ENCODE measurements around the gene C9orf43.

DNA sequence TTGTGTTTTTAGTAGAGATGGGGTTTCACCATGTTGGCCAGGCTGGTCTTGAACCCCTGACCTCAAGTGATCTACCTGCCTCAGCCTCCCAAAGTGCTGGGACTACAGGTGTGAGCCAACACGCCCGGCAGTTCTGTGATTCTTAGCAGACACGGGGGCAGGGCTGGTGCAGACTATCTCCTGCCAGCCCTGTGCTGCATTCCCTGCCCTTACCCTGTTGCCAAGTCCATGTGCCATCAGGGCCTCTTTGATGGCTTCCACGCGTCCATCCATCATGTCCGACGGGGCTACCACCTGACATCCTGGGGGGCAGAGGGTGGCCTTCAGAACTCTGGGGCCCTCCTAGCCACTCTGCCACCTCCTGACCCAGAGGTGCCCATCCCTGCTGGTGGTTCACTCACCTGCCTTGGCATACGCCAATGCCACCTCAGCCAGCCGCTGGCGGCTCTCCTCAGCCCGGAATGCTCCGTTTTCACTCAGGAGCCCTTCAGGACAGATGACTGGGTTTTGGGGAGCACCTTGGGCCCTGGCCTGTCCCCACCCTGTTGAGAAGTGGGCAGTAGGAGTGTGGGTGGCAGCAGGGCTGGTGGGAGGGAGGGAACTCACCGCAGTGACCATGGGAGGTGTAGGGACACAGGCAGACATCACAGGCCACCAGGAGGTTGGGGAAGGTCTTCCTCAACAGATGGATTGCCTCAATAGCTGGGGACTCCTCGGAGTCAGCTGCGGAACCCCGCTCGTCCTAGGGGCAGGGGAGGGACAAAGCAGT, 20.2 kb upstream of the C9orf43 start:
- TF ChIP-seq EZH2 (IDR thresholded peaks at IDR 0.05), result no peak
- TF ChIP-seq, protein P1, sequence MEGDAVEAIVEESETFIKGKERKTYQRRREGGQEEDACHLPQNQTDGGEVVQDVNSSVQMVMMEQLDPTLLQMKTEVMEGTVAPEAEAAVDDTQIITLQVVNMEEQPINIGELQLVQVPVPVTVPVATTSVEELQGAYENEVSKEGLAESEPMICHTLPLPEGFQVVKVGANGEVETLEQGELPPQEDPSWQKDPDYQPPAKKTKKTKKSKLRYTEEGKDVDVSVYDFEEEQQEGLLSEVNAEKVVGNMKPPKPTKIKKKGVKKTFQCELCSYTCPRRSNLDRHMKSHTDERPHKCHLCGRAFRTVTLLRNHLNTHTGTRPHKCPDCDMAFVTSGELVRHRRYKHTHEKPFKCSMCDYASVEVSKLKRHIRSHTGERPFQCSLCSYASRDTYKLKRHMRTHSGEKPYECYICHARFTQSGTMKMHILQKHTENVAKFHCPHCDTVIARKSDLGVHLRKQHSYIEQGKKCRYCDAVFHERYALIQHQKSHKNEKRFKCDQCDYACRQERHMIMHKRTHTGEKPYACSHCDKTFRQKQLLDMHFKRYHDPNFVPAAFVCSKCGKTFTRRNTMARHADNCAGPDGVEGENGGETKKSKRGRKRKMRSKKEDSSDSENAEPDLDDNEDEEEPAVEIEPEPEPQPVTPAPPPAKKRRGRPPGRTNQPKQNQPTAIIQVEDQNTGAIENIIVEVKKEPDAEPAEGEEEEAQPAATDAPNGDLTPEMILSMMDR (IDR thresholded peaks at IDR 0.05), result no peak
